Effector memory CD8-positive, alpha-beta T cell (primary cell): ENCODE measurements around the gene CROCC2.

ENCODE experiments used
- ATAC-seq: fragments of 150-1000 bp; cut with Tn5 transposase; replicated peaks from 2 replicates; pipeline ENCODE4 v1.10.0; 2021; ENCODE audit warnings: mild to moderate bottlenecking, moderate library complexity
- DNase-seq, 3 experiments: peaks; one replicate each; pipeline ENCODE4 v3.0.0; 2021
- H3K27ac Mint-ChIP-seq, 2 donors: one replicate each; pipeline ENCODE4 v1.8.0; 2022; ENCODE audit warnings: mild to moderate bottlenecking in 2 of 2, mixed read lengths in 2 of 2, moderate library complexity in 2 of 2
- H3K27me3 Mint-ChIP-seq, 2 donors: one replicate each; pipeline ENCODE4 v1.8.0; 2022; ENCODE audit warnings: mixed read lengths in 2 of 2
- H3K36me3 Mint-ChIP-seq: one replicate; pipeline ENCODE4 v1.8.0; 2022; ENCODE audit warnings: mild to moderate bottlenecking, moderate library complexity, mixed read lengths; ENCODE audit not compliant: insufficient read depth
- H3K4me1 Mint-ChIP-seq, 2 donors: one replicate each; pipeline ENCODE4 v1.8.0; 2022; ENCODE audit warnings: low read depth in 2 of 2, mixed read lengths in 2 of 2
- H3K4me3 Mint-ChIP-seq, 2 donors: one replicate each; pipeline ENCODE4 v1.8.0; 2022; ENCODE audit warnings: mild to moderate bottlenecking in 2 of 2, mixed read lengths in 2 of 2, moderate library complexity in 2 of 2
- H3K9me3 Mint-ChIP-seq, 2 donors: one replicate each; pipeline ENCODE4 v1.8.0; 2022; ENCODE audit warnings: mixed read lengths in 2 of 2

Gene CROCC2

DNA sequence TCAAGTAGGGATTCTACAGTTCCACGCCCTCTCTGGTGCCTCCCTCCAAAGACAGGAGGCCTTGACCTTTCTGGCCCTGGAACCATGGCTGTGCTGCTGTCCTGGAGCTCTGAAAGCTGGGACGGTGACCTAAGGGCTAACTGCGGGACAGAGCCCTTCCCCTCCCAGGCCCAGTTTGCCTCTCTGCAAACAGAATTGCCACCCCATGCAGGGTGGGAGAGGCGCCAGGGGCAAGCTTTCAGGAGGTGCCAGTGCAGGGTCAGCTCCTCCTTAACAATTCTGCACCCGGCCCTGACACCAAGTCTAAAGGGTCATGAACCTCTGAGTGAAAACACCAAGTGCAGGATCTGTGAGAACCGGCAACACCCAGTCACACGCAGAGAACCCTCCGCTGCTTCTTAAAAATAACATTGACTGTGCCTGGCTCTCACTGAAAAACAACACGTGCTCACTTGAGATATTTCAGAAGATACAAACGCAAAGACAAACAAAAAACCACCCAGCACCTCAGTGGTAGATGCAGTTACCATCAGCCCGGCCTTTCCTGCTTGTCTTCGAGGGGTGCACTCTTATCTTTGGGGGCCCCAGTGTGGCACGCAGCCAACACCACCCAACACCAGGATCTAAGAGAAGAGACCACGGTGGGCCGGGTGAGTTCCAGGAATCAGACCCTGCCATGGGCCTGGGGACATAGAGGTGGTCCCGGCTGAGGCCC lies 91.2 kb downstream of the CROCC2 start:
- Mint-ChIP-seq H3K4me3 (peak overlapping the region; percentile 16 to 50), H3K4me1 (peaks cover 0 to 3% of the 10 kb centered on the region in 2 donors), H3K27me3 (peaks cover 35 to 65% of the 10 kb centered on the region in 2 donors), H3K27ac (no peak overlapping the region), H3K9me3 (no peaks in the 10 kb centered on the region), H3K36me3 (peaks cover 3% of the 10 kb centered on the region)
- DNase-seq = no peak
- ATAC-seq = no peak

DNA sequence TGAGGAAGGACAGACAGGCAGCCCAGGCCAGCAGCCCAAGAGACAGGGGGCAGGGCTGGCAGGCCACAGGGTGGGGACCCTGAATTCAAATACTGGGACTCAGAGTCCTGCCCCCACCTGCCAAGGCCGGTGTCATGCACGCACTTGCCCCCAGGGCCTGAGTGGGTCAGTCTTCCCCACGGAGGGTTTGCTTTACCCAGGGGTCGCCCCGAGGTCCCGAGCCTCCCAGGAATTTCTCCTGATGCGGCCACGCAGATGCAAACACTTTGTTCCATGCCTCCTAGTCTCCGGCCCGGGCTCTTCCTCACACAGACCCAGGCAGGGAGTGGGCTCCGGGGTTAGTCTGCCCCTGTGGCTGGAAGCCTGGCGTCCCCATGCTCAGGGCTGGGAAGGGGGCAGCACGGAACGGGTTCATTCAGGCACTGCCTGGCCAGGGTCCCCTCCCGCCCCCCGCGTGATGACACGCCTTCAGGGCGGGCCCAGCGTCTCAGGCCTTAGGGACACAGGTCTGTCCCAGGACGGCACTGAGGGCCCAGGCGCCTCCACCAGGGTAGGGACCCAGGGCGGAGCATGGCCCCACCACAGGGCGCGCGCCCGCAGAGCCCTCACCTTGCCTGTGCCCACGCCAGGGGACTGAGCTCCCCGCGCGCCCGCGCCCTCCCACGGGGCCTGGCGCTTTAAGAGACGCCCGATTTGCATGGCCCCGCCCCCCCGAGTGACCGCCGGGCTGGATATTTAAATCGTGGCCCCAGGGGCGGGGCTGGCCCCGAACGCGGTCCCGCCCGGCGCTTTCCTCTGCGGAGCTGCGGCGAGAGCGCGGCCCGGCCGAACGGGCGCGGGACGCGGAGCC lies 91.9 kb downstream of the CROCC2 start, which contains the start of gene SNED1:
Gene SNED1, plus strand, starts transcription at position 763 of the 850 bp plus-strand sequence. CDS start 220 bp downstream, outside the sequence.
- Mint-ChIP-seq H3K27ac (no peak within 1 kb of the TSS), H3K27me3 (peaks cover 35 to 57% of the 10 kb centered on the region in 2 donors), H3K9me3 (no peaks in the 10 kb centered on the region), H3K4me3 (peak within 1 kb of the TSS; percentile 30 to 50), H3K4me1 (peaks cover 0 to 3% of the 10 kb centered on the region in 2 donors), H3K36me3 (peaks cover 3% of the 10 kb centered on the region)
- DNase-seq (peak in 1 of 3 experiments; percentile 10), ATAC-seq (peak; percentile 77)

DNA sequence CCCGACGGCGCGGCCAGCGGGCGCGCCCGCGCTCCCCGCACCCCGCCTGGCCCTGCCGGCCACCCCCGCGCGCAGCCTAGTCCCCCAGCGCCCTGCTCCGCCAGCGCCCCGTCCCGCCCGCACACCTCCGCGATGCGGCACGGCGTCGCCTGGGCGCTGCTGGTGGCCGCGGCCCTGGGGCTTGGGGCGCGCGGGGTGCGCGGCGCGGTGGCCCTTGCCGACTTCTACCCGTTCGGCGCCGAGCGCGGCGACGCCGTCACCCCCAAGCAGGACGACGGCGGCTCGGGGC lies 92.5 kb downstream of the CROCC2 start:
- no peak for DNase-seq
- Mint-ChIP-seq H3K4me3 (no peak overlapping the region), H3K27ac (no peak overlapping the region), H3K9me3 (no peaks in the 10 kb centered on the region), H3K4me1 (peaks cover 0 to 3% of the 10 kb centered on the region in 2 donors), H3K27me3 (peaks cover 35 to 54% of the 10 kb centered on the region in 2 donors), H3K36me3 (peaks cover 3% of the 10 kb centered on the region)
- peak; percentile 22 for ATAC-seq

DNA sequence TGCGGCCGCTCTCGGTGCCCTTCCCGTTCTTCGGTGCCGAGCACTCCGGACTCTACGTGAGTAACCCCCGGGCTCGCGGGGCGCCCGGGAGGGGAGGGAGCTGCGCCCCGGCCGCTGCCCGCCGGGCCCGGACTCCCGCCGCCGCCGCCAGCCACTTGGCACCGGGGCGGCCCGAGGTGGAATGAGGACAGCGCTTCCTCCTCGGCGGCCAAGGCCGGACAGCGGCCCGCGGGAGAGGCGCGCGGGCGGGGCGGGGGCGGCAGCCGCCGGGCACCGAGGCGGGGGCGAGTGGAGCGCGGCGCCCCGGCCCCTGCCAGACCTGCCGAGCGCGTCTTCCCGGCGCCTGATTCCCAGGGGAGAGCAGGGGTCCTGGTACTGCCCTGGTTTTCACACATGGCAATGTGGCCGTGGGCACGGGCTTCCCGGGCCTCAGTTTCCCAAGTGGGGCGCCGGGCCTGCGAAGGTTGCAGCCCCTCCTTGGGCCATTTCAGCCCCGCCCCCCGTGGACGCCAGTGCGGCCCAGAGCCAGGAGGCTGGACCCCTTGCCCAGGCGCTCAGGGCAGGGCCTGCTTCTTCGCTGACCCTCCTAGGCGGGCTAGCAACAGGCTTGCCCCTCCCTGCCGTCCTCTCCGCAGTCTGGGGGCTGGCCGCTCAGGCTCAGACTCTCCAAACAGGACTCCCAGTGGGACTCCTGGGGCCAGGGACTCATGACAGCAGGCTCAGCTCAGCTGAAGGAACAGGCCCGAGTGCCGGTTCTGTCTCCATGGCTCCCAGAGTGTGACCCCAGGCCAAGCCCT lies 93.1 kb downstream of the CROCC2 start:
- Mint-ChIP-seq H3K36me3 (peaks cover 3% of the 10 kb centered on the region), H3K4me3 (peak overlapping the region; percentile 30 to 61), H3K27me3 (peaks cover 35 to 54% of the 10 kb centered on the region in 2 donors), H3K27ac (no peak overlapping the region), H3K9me3 (no peaks in the 10 kb centered on the region), H3K4me1 (peaks cover 0 to 3% of the 10 kb centered on the region in 2 donors)
- ATAC-seq = no peak
- no peak for DNase-seq

DNA sequence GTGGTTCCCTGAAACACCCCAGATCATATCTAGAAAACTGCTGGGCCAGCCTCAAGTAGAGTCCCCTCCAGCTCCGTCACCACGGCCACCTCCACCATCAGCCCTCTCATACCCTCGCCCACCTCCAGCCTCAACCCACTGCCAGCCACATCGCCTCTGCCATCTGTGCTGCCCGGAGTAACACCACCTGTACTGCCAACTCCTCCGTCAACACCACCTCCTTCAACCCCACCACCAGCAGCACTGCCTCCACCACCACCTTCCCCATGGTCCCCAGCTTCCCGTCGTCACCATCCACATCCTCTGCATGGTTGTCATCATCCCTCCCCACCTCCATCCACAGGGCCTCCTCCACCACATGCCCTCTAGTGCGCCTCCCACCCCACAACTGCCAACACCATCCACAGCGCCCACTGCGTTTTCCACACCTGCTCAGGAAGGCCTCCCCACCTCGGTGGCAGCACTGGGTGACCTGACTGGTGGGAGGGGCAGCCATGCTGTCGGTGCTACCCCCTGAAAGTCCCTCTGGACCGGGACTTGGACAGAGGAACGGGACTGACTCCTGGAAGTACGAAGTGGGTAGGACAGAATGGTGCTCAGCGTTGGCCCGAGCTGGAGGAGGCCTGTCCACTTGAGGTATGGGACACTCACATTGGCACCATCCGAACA lies 93.9 kb downstream of the CROCC2 start:
- Mint-ChIP-seq H3K4me1 (peaks cover 0 to 3% of the 10 kb centered on the region in 2 donors), H3K27ac (no peak overlapping the region), H3K36me3 (peaks cover 3% of the 10 kb centered on the region), H3K4me3 (peak overlapping the region; percentile 30 to 61), H3K27me3 (peaks cover 35 to 51% of the 10 kb centered on the region in 2 donors), H3K9me3 (no peaks in the 10 kb centered on the region)
- no peak for ATAC-seq
- DNase-seq = no peak

DNA sequence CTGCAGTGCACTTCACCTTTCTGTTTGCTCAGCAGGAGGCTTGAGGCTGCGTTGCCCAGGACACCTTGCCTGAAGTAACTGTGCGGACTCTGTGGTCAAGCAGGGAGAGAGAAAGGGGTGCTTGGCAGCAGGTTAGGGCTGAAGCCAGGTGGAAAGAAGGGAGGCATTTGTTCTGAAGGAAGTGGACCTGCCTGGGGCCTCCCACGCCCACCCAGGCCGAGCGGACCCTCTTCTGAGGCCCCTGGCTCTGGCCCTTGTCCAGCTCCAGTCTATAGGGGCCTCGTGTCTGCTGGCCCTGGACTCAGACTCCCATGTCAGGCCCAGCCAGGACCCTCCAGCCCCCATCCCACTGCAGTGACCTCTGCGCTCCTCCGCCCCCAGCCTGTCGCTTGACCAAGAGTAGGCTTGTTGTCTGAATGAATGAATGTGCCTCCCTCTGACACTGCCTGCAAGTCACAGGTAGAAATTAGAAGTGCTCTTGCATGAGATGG lies 94.7 kb downstream of the CROCC2 start:
- ATAC-seq = no peak

DNA sequence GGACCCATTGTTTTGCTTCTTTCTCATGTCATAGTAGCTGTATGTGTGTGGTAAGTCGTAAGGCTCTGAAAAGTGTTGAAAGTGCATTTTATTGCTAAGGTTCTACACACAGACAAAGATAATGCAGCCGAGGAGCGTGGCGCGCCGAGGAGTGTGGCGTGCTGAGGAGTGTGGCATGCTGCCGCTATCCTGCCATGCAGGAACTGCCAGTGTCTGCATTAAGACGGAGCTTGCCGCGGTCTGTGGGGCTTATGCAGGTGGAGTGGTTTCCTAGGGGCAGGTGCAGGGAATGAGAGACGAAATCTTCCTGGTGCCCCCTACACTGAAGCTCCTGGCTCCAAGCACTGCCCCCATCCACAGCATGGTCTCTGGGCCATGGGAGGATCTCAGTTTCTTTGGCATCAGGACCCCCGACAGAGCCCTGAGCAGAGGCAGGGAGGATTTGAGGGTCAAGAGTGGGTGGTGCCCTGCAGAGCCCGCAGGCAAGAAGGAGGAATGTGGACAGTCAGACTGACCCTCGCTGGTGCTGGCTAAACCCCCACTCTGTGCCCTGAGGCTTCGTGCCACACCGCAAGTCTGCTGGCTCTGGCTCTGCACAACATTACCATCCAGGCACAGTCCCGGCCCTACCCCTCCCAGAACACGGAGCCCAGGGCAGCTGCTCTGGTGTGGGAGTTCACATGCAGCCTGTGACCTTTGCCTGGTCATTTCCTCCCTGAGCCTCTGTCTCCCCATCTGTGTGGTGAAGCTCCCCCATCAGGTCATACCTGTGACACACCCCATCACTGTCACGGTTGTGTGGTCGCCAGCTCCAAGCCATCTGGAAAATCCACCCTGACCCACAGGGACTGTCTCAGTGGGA lies 95.5 kb downstream of the CROCC2 start:
- no peak overlapping the region for H3K4me3 Mint-ChIP-seq
- H3K4me1 Mint-ChIP-seq = peaks cover 0 to 3% of the 10 kb centered on the region in 2 donors
- no peak for DNase-seq

More for the DNA sequence above, 94.7 kb downstream of the CROCC2 start:
- H3K27me3 Mint-ChIP-seq = peaks cover 35 to 42% of the 10 kb centered on the region in 2 donors
- peaks cover 2 to 6% of the 10 kb centered on the region in 2 donors for H3K9me3 Mint-ChIP-seq
- no peak for DNase-seq
- no peak overlapping the region for H3K27ac Mint-ChIP-seq
- no peak overlapping the region for H3K4me3 Mint-ChIP-seq
- H3K36me3 Mint-ChIP-seq = no peaks in the 10 kb centered on the region
- peaks cover 0 to 3% of the 10 kb centered on the region in 2 donors for H3K4me1 Mint-ChIP-seq

DNA sequence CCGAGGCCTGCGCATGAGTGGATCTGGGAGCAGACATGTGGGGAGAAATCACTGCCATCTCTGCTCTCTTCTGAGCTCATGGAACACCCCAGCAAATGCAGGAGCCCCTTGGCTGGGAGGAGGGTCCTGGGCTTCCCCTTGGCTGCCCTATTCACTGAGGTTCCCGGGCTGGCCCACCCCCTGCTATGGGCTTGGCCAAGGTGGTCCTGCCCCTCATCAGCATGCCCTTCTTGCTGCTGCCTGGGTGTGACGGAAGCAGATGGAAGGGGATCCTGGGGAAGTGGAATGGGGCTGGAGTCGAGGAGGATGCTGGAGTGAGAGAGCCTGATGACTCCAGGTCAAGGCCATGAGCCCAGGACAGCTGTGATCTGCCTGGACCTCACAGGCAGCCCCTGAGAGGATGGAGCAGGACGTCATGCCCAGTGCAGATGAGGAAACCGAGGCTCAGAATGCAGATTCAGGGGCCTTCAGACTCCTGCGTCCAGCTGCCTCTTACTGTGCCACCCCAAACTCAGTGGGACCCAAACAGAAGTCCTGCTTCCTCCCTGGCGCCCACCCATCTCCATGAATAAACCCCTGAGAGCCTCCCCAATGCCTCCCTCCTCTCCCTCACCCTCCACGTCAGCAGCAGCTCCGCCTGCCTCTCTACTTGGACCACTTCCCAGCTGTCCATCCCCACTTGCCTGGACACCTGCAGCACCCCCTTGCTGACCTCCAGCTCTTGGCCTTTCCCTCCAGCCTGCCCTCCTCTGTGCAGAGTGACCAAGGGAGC lies 96.3 kb downstream of the CROCC2 start:
- H3K27ac Mint-ChIP-seq = no peak overlapping the region
- DNase-seq (no peak), ATAC-seq (no peak)
- peaks cover 0 to under 1% of the 10 kb centered on the region in 2 donors for H3K4me1 Mint-ChIP-seq
- H3K4me3 Mint-ChIP-seq = no peak overlapping the region
- no peaks in the 10 kb centered on the region for H3K36me3 Mint-ChIP-seq
- H3K9me3 Mint-ChIP-seq = peaks cover 2 to 8% of the 10 kb centered on the region in 2 donors
- peaks cover 21 to 29% of the 10 kb centered on the region in 2 donors for H3K27me3 Mint-ChIP-seq

More for the DNA sequence above, 95.5 kb downstream of the CROCC2 start:
- H3K27me3 Mint-ChIP-seq = peaks cover 29 to 37% of the 10 kb centered on the region in 2 donors
- no peaks in the 10 kb centered on the region for H3K36me3 Mint-ChIP-seq
- no peak for ATAC-seq
- H3K9me3 Mint-ChIP-seq = peaks cover 2 to 8% of the 10 kb centered on the region in 2 donors
- H3K27ac Mint-ChIP-seq = no peak overlapping the region

DNA sequence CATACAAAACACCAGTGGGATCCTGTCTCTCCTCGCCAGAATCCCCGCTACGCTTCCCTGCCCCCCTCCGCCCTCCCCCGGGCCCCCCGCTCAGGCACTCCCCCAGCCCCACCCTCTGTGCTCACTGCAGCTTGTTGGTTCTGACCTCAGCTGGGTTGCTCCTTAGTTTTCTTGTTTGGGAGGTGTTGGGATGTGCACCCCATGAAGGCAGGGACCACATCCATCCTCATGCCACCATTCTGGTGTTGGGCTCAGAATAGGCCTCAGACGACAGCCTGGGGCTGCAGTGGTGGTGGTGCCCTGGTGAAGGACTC lies 96.9 kb downstream of the CROCC2 start:
- ATAC-seq (no peak), DNase-seq (no peak)
- no peaks in the 10 kb centered on the region for H3K36me3 Mint-ChIP-seq
- no peaks in the 10 kb centered on the region for H3K4me1 Mint-ChIP-seq
- H3K27me3 Mint-ChIP-seq = peaks cover 21 to 28% of the 10 kb centered on the region in 2 donors
- peaks cover 2 to 8% of the 10 kb centered on the region in 2 donors for H3K9me3 Mint-ChIP-seq
- H3K4me3 Mint-ChIP-seq = no peak overlapping the region
- no peak overlapping the region for H3K27ac Mint-ChIP-seq

DNA sequence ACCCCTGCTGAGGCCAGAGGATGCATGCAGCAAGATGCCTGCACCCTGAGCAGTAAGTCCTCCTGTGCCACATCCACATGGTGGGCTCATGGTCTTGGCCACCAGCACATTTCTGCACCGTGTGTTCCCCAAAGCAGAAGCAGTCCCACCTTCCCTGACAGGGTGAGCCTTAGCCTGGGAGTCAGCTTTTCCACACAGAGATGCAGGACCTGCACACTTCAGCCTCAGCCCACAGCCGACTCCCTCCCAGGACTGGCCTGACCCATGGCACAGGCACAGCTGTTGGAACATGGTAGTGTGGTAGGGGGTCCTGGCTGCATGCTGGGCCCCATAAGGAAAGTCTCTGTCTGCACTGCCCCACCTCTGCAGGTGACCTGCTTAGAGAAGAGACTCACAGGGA lies 97.2 kb downstream of the CROCC2 start:
- Mint-ChIP-seq H3K9me3 (peaks cover 2 to 8% of the 10 kb centered on the region in 2 donors), H3K27ac (no peak overlapping the region), H3K4me3 (no peak overlapping the region), H3K4me1 (no peaks in the 10 kb centered on the region), H3K36me3 (no peaks in the 10 kb centered on the region), H3K27me3 (peaks cover 24 to 32% of the 10 kb centered on the region in 2 donors)
- DNase-seq (no peak), ATAC-seq (no peak)

DNA sequence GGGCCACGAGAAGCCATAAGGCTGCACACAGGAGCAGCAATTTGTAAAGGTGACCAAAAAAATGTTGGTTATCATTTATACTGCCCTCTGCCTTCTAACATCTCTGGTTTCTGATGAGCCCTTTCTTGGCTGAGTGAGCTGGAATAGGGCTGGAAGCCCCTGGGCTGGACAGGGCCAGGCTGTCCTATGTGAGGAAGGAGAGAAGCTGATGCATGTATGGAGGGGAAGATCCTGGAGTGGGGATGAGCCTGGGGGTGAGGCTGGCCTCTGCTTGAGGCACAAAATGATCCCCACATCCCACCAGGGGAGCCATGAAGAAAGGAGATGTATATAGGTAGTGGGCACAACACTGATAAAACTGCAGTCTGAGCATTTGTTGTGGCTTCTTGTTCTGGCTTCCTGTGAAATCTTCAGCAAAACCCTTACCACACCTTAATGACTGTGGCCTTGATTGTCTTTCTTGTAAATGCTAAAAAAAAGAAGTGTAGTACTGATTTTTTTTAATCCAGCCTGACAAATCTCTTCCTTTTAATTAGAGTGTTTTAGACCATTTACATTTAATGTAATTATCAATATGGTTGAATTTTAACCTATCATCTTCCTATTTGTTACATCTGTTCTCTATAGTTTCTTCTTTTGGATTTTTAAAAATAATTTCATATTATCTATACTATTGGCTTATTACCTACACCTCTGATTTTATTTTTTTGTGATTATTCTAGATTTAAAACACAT lies 97.9 kb downstream of the CROCC2 start:
- DNase-seq (no peak), ATAC-seq (no peak)
- Mint-ChIP-seq H3K4me1 (peaks cover 0 to 3% of the 10 kb centered on the region in 2 donors), H3K4me3 (no peak overlapping the region), H3K27me3 (peaks cover 31 to 38% of the 10 kb centered on the region in 2 donors), H3K27ac (no peak overlapping the region), H3K9me3 (peaks cover 2 to 8% of the 10 kb centered on the region in 2 donors), H3K36me3 (no peaks in the 10 kb centered on the region)
